Endodermal cell (in vitro differentiated cells): Measurements from ENCODE around the gene DACH1. TPM values are rescaled to one million over a fixed set of nuclear protein-coding genes. Genes with fewer than 3 reads are reported as not detected.

ENCODE experiments used
- DNase-seq: peaks from one replicate; pipeline ENCODE4 v3.0.0-alpha.2; 2017
- H3K27ac ChIP-seq: 2 replicates; pipeline ENCODE4 v1.5.1; 2013; ENCODE audit warnings: mild to moderate bottlenecking, low read depth, low read length, moderate library complexity
- H3K27me3 ChIP-seq: 2 replicates; pipeline ENCODE4 v1.6.1; 2013; ENCODE audit warnings: mild to moderate bottlenecking, low read length, moderate library complexity; ENCODE audit not compliant: insufficient read depth, control insufficient read depth, poor library complexity, severe bottlenecking
- H3K36me3 ChIP-seq: 2 replicates; pipeline ENCODE4 v1.7.0; 2013; ENCODE audit warnings: mild to moderate bottlenecking, low read length, moderate library complexity; ENCODE audit not compliant: control insufficient read depth, insufficient read depth
- H3K4me1 ChIP-seq: one replicate; pipeline ENCODE4 v1.7.0; 2013; ENCODE audit warnings: low read length; ENCODE audit not compliant: control insufficient read depth, insufficient read depth
- H3K4me3 ChIP-seq: 2 replicates; pipeline ENCODE4 v1.5.1; 2013; ENCODE audit warnings: mild to moderate bottlenecking, low read length, moderate library complexity
- H3K9ac ChIP-seq: 2 replicates; pipeline ENCODE4 v1.6.1; 2013; ENCODE audit warnings: mild to moderate bottlenecking, low read length, moderate library complexity; ENCODE audit not compliant: poor library complexity, severe bottlenecking; ENCODE audit errors: extremely low read depth
- H3K9me3 ChIP-seq: 2 replicates; pipeline ENCODE4 v1.6.1; 2013; ENCODE audit warnings: mild to moderate bottlenecking, low read length, moderate library complexity; ENCODE audit not compliant: control insufficient read depth
- H3K27ac Mint-ChIP-seq: 2 replicates; pipeline ENCODE4 v1.8.0; 2020; ENCODE audit warnings: mixed read lengths
- H3K27me3 Mint-ChIP-seq: 2 replicates; pipeline ENCODE4 v1.8.0; 2021; ENCODE audit warnings: mild to moderate bottlenecking, mixed read lengths; ENCODE audit not compliant: insufficient read depth
- H3K36me3 Mint-ChIP-seq: 2 replicates; pipeline ENCODE4 v1.8.0; 2020; ENCODE audit warnings: low read depth, mixed read lengths
- H3K4me1 Mint-ChIP-seq: 2 replicates; pipeline ENCODE4 v1.8.0; 2020; ENCODE audit warnings: mixed read lengths
- H3K4me3 Mint-ChIP-seq: 2 replicates; pipeline ENCODE4 v1.8.0; 2020; ENCODE audit warnings: mild to moderate bottlenecking, moderate library complexity, mixed read lengths
- H3K9me3 Mint-ChIP-seq: 2 replicates; pipeline ENCODE4 v1.8.0; 2020; ENCODE audit warnings: mild to moderate bottlenecking, mixed read lengths
- WGBS, 2 experiments: methylation state at CpG; one replicate each; pipeline versions ENCODE4 v1.1.5 to v1.1.7; 2013; ENCODE audit warnings: missing lambda C conversion rate in 2 of 2, mixed read lengths in 1 of 2; ENCODE audit not compliant: insufficient coverage in 1 of 2, insufficient read length in 1 of 2; 5-methylcytosine and 5-hydroxymethylcytosine counted together
- total RNA-seq, 2 donors: library from RNA; stranded (reverse); fragmentation: NEBNext Ultra II Directional in 1 of 2; extraction: Animal tissue kit (Norgen Biotek cat#: 25700) in 1 of 2; gene quantifications; 2 replicates in 1 of 2; 3 replicates in 1 of 2; pipeline ENCODE4 v1.2.1, GENCODE V29; 2021
- TF ChIP-seq, protein P1 (sequence below): fragments of 200-600 bp; sonication (generic); conservative IDR thresholded peaks from 2 replicates; pipeline ENCODE4 v1.5.0; 2021; ENCODE audit warnings: antibody characterized with exemption, mild to moderate bottlenecking

Gene DACH1
- total RNA-seq, 2 donors from 2014 or later, result 0.81 to 1.2 TPM

- DNase-seq, result no peak
- no peaks in the 10 kb centered on the region for H3K27me3 Mint-ChIP-seq
- no peaks in the 10 kb centered on the region for H3K9me3 Mint-ChIP-seq
- no peak overlapping the region for H3K9ac ChIP-seq
- H3K4me1 Mint-ChIP-seq, result no peaks in the 10 kb centered on the region
- no peak overlapping the region for H3K4me3 Mint-ChIP-seq
- no peaks in the 10 kb centered on the region for H3K27me3 ChIP-seq
- no peak overlapping the region for H3K4me3 ChIP-seq
- no peaks in the 10 kb centered on the region for H3K4me1 ChIP-seq
- TF ChIP-seq, protein P1, sequence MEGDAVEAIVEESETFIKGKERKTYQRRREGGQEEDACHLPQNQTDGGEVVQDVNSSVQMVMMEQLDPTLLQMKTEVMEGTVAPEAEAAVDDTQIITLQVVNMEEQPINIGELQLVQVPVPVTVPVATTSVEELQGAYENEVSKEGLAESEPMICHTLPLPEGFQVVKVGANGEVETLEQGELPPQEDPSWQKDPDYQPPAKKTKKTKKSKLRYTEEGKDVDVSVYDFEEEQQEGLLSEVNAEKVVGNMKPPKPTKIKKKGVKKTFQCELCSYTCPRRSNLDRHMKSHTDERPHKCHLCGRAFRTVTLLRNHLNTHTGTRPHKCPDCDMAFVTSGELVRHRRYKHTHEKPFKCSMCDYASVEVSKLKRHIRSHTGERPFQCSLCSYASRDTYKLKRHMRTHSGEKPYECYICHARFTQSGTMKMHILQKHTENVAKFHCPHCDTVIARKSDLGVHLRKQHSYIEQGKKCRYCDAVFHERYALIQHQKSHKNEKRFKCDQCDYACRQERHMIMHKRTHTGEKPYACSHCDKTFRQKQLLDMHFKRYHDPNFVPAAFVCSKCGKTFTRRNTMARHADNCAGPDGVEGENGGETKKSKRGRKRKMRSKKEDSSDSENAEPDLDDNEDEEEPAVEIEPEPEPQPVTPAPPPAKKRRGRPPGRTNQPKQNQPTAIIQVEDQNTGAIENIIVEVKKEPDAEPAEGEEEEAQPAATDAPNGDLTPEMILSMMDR, result no peak
- no peaks in the 10 kb centered on the region for H3K36me3 ChIP-seq
- H3K27ac Mint-ChIP-seq, result no peak overlapping the region
- WGBS, 2 experiments, result 84% methylated on average over 1 of the region's 1 CpG; no CpG with 5 or more reads in 1 of the 2 experiments
- H3K36me3 Mint-ChIP-seq, result no peaks in the 10 kb centered on the region
- no peak overlapping the region for H3K27ac ChIP-seq
- H3K9me3 ChIP-seq, result no peaks in the 10 kb centered on the region
Observed at GRCh38 chr13:71454509-71454908, 412.5 kb downstream of the DACH1 start.

DNA sequence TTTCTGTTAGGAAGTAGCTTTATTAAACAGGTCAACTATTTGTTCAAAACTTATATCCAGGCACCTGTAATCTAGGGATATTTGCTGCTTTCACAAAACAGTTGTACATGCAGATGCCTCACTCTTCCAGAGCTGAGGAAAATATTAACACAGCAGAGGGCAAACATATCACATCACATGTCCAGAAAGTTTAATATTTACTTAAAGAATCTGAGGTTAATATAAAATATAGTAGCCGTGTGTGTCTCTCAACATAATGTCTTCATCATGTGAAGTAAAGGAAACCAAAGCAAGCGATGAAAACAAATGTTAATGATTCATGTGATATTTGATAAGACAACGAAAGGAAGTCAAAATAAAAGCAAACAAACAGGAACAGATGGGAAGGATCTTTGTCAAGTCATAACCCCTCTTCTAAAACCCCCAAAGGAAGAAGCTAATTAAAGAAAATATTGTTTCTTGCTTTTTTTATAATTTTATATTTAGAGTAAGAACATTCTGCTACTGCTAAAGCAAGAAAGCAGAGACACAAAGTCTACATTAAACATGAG is 418.8 kb downstream of the DACH1 start:
- Histone ChIP-seq H3K9me3 (no peaks in the 10 kb centered on the region), H3K9ac (no peak overlapping the region), H3K27me3 (no peaks in the 10 kb centered on the region), H3K27ac (no peak overlapping the region), H3K4me3 (no peak overlapping the region), H3K4me1 (no peaks in the 10 kb centered on the region), H3K36me3 (no peaks in the 10 kb centered on the region)
- Mint-ChIP-seq H3K36me3 (no peaks in the 10 kb centered on the region), H3K4me3 (no peak overlapping the region), H3K27me3 (no peaks in the 10 kb centered on the region), H3K27ac (no peak overlapping the region), H3K4me1 (no peaks in the 10 kb centered on the region), H3K9me3 (no peaks in the 10 kb centered on the region)
- DNase-seq, result no peak
- TF ChIP-seq, protein P1, result no peak
- WGBS, 2 experiments, result 90 to 100% methylated on average over 1 to 3 of the region's 3 CpGs

DNA sequence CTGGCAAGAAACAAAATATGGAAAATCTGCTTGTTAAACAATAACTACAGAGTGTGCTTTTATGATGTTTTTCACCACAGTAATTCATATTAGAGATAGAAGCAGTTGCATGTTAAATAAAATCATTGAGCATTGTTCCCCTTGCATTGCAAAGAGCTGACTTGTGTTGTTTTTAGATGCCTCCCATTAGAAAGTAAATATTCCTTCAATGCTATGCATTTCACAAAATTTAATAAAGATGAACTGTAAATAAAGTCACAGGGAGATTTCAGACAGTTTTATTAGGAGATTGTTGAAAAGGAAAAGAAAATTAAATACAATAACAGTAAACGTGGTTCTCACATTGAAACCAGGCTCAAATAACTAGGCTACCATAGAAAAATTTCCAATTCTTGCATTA is 429.3 kb downstream of the DACH1 start:
- H3K36me3 Mint-ChIP-seq, result no peaks in the 10 kb centered on the region
- WGBS, 2 experiments, result no CpG with 5 or more reads among the region's 1 CpG
- Histone ChIP-seq H3K27me3 (no peaks in the 10 kb centered on the region), H3K27ac (no peak overlapping the region), H3K4me3 (no peak overlapping the region), H3K4me1 (no peaks in the 10 kb centered on the region), H3K36me3 (no peaks in the 10 kb centered on the region), H3K9ac (no peak overlapping the region), H3K9me3 (no peaks in the 10 kb centered on the region)
- no peaks in the 10 kb centered on the region for H3K9me3 Mint-ChIP-seq
- H3K27ac Mint-ChIP-seq, result no peak overlapping the region
- TF ChIP-seq, protein P1, result no peak
- H3K4me3 Mint-ChIP-seq, result no peak overlapping the region
- H3K4me1 Mint-ChIP-seq, result no peaks in the 10 kb centered on the region
- DNase-seq, result no peak
- no peaks in the 10 kb centered on the region for H3K27me3 Mint-ChIP-seq
